Glutamatergic neuron (in vitro differentiated cells): ENCODE measurements around the gene ULK4. TPM values are rescaled to one million over a fixed set of nuclear protein-coding genes. Genes with fewer than 3 reads are reported as not detected.
"Not testable (repeated sequence)": the region's sequence is repeated elsewhere in the genome, so short reads cannot be mapped to it uniquely, and the experiment has no call there.

Experiments used
- DNase-seq: peaks from one replicate; pipeline ENCODE4 v3.0.0; 2022
- H3K27ac Mint-ChIP-seq: one replicate; pipeline ENCODE4 v1.8.0; 2020; ENCODE audit warnings: mild to moderate bottlenecking, mixed read lengths, inconsistent platforms; ENCODE audit not compliant: unreplicated experiment
- H3K27me3 Mint-ChIP-seq: one replicate; pipeline ENCODE4 v1.8.0; 2020; ENCODE audit warnings: mild to moderate bottlenecking, moderate library complexity, mixed read lengths, inconsistent platforms; ENCODE audit not compliant: unreplicated experiment
- H3K36me3 Mint-ChIP-seq: one replicate; pipeline ENCODE4 v1.8.0; 2020; ENCODE audit warnings: mild to moderate bottlenecking, mixed read lengths, inconsistent platforms; ENCODE audit not compliant: unreplicated experiment
- H3K4me1 Mint-ChIP-seq: one replicate; pipeline ENCODE4 v1.8.0; 2020; ENCODE audit warnings: mild to moderate bottlenecking, low read depth, mixed read lengths, inconsistent platforms; ENCODE audit not compliant: unreplicated experiment
- H3K4me3 Mint-ChIP-seq: one replicate; pipeline ENCODE4 v1.8.0; 2020; ENCODE audit warnings: mild to moderate bottlenecking, mixed read lengths, inconsistent platforms; ENCODE audit not compliant: unreplicated experiment
- H3K9me3 Mint-ChIP-seq: one replicate; pipeline ENCODE4 v1.8.0; 2020; ENCODE audit warnings: mild to moderate bottlenecking, moderate library complexity, mixed read lengths, inconsistent platforms; ENCODE audit not compliant: unreplicated experiment
- total RNA-seq: library from RNA; stranded (reverse); fragmentation: NEBNext Ultra II Directional; extraction: Animal tissue kit (Norgen Biotek cat#: 25700); gene quantifications from one replicate; pipeline ENCODE4 v1.2.1, GENCODE V29; 2021; ENCODE audit not compliant: unreplicated experiment
- TF ChIP-seq, protein P1 (sequence below): fragments of 200-600 bp; sonication (generic); IDR thresholded peaks from one replicate; pipeline ENCODE4 v1.5.0; 2021; ENCODE audit not compliant: partially characterized antibody, unreplicated experiment

Gene ULK4
- total RNA-seq, 1 donor from 2014 or later = 9.7 TPM

- Mint-ChIP-seq H3K27ac (peak overlapping the region; percentile 67), H3K9me3 (peaks cover 8% of the 10 kb centered on the region), H3K27me3 (peaks cover 6% of the 10 kb centered on the region), H3K4me1 (peaks cover 24% of the 10 kb centered on the region), H3K36me3 (no peaks in the 10 kb centered on the region), H3K4me3 (no peak overlapping the region)
- TF ChIP-seq, protein P1, sequence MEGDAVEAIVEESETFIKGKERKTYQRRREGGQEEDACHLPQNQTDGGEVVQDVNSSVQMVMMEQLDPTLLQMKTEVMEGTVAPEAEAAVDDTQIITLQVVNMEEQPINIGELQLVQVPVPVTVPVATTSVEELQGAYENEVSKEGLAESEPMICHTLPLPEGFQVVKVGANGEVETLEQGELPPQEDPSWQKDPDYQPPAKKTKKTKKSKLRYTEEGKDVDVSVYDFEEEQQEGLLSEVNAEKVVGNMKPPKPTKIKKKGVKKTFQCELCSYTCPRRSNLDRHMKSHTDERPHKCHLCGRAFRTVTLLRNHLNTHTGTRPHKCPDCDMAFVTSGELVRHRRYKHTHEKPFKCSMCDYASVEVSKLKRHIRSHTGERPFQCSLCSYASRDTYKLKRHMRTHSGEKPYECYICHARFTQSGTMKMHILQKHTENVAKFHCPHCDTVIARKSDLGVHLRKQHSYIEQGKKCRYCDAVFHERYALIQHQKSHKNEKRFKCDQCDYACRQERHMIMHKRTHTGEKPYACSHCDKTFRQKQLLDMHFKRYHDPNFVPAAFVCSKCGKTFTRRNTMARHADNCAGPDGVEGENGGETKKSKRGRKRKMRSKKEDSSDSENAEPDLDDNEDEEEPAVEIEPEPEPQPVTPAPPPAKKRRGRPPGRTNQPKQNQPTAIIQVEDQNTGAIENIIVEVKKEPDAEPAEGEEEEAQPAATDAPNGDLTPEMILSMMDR = no peak
- no peak for DNase-seq
Measured at GRCh38 chr3:41768363-41768762, 193.5 kb downstream of the ULK4 start.

DNA sequence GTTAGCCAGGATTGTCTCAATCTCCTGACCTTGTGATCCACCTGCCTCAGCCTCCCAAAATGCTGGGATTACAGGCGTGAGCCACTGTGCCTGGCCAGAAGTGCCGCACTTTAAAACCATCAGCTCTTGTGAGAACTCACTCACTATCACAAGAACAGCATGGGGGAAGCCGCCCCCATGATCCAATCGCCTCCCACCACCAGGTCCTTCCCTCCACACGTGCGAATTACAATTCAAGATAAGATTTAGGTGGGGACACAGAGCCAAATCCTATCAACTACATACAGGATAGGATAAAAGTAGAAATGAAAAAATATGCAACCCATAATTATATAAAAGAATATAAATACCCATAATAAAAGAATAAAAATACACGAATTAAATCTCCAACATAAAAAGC is 199.0 kb downstream of the ULK4 start:
- H3K9me3 Mint-ChIP-seq, H3K4me3 Mint-ChIP-seq, DNase-seq, H3K27me3 Mint-ChIP-seq, H3K4me1 Mint-ChIP-seq, H3K36me3 Mint-ChIP-seq, H3K27ac Mint-ChIP-seq: not testable (repeated sequence)

- Mint-ChIP-seq H3K27me3 (no peaks in the 10 kb centered on the region), H3K4me1 (peaks cover 6% of the 10 kb centered on the region), H3K4me3 (no peak overlapping the region), H3K9me3 (no peaks in the 10 kb centered on the region), H3K27ac (no peak overlapping the region), H3K36me3 (no peaks in the 10 kb centered on the region)
- DNase-seq = no peak
- TF ChIP-seq, protein P1 = no peak
Measured at GRCh38 chr3:41753651-41754050, 208.3 kb downstream of the ULK4 start.

GRCh38 chr3:41751597-41751996 is 210.3 kb downstream of the ULK4 start:
- no peak overlapping the region for H3K4me3 Mint-ChIP-seq
- H3K9me3 Mint-ChIP-seq = no peaks in the 10 kb centered on the region
- H3K27ac Mint-ChIP-seq = no peak overlapping the region
- DNase-seq = no peak
- H3K27me3 Mint-ChIP-seq = no peaks in the 10 kb centered on the region
- TF ChIP-seq, protein P1 = no peak
- H3K4me1 Mint-ChIP-seq = peaks cover 5% of the 10 kb centered on the region
- no peaks in the 10 kb centered on the region for H3K36me3 Mint-ChIP-seq

DNA sequence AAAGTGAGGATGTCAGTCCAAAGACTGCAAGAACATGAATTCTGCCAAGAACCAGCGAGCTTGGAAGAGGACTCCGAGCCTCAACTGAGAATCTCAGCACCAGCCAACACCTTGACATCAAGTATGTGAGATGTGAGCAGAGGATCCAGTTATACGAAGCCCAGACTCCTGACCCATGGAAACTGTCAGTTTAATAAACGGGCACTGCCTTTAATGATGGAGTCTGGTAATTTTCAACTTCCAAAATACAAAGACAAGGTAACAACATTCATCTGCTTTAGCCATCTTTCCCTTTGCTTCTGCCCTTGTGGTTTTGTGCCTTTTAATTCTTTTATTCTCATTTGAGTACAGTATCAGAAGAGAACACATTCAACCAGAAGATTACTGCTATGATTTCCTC is 211.9 kb downstream of the ULK4 start:
- TF ChIP-seq, protein P1 = no peak
- Mint-ChIP-seq H3K36me3 (no peaks in the 10 kb centered on the region), H3K27me3 (no peaks in the 10 kb centered on the region), H3K4me1 (peaks cover under 1% of the 10 kb centered on the region), H3K27ac (no peak overlapping the region), H3K4me3 (no peak overlapping the region), H3K9me3 (no peaks in the 10 kb centered on the region)
- DNase-seq = no peak

DNA sequence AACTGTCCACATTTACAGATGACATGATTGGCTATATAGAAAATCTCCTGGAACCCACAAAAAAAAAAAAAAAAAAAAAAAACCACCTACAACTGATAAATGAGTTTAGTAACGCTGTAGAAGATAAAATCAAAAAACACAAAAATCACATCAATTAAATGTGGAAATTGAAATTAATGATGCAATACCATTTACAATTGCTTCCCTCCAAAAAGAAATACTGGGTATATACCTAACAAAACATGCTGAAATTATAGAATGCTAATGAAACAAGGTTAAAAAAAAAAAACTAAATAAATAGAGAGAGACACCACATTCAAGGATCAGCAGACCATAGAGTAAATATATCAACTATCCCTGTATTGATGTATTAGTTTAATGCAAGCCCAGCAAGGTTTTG is 215.7 kb downstream of the ULK4 start:
- peaks cover 5% of the 10 kb centered on the region for H3K4me1 Mint-ChIP-seq
- no peak overlapping the region for H3K4me3 Mint-ChIP-seq
- no peaks in the 10 kb centered on the region for H3K27me3 Mint-ChIP-seq
- no peak for DNase-seq
- no peak overlapping the region for H3K27ac Mint-ChIP-seq
- H3K9me3 Mint-ChIP-seq = no peaks in the 10 kb centered on the region
- H3K36me3 Mint-ChIP-seq = no peaks in the 10 kb centered on the region
- TF ChIP-seq, protein P1 = no peak
